ENCODE measurements around the gene PIR. TPM values are rescaled to one million over a fixed set of nuclear protein-coding genes. Genes with fewer than 3 reads are reported as not detected.

PIR gene
- total RNA-seq, 1 experiment from 2014 or later = 17.1 TPM

DNA sequence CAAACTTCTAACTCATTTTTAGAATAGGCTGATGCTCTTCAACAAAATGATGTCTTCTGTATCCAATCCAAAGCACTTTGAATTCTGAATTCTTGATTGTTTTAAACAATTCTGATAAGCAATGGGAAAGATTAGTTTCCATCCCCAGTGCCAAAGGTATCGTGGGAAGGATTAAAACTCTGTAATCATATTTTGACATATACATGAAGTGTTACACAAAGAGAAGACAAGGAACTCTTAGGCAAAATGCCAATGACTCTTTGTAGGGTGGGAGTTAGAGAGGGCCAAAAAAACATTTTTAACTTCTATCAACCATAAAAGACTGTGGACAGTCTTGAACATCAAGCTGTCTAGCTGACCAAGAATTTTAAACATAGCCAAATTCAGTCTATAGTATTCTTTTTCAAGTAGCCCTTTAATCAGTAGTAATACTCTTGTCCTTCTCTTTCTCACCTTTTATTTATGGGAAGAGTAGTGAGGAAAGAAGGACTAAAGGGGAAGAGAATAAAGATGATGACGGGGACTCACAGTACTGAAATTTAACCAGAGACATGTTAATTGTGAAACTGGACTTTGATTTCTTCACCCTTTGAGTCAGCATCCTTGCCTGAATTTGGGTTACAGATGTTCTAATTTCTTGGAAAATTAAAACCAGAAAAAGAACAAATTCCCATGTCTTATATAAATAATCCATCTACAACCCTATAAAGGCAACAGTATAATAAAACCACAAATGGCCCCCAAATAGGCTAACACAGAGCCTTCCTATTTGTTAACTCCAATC, 57.1 kb downstream of the PIR start (continued):
- no peak for TF ChIP-seq E2F5 (CRISPR knock-in tag; IDR thresholded peaks at IDR 0.05)

DNA sequence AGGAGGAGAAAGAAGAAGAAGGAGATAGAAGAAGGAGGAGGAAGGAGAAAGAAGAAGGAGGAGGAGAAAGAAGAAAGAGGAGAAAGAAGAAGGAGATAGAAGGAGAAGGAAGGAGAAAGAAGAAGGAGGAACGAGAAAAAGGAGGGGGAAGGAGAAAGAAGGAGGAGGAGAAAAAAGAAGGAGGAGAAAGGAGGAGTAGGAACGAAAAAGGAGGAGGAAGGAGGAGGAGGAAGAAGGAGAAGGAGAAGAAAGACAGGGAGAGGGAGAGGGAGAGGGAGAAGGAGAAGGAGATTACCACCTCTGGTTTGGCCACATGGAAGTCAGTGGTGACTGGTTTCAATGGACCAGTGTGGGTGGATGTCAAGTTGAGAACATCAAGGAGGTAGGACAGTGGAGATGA, 58.9 kb downstream of the PIR start:
- ATAC-seq = no peak
- Mint-ChIP-seq H3K27ac (no peak overlapping the region), H3K4me3 (no peak overlapping the region), H3K27me3 (ENCODE audit: low read depth) (peaks cover 5% of the 10 kb centered on the region; the same call in 1 of the 2 replicates), H3K4me1 (no peaks in the 10 kb centered on the region), H3K9me3 (no peaks in the 10 kb centered on the region), H3K36me3 (no peaks in the 10 kb centered on the region)
- TF ChIP-seq ZNF317 (CRISPR knock-in tag; IDR thresholded peaks at IDR 0.05; ENCODE audit: borderline replicate concordance, low read depth) (no peak), FOXP1 (CRISPR knock-in tag; IDR thresholded peaks at IDR 0.05; ENCODE audit: borderline replicate concordance) (no peak)
- ChIA-PET POLR2A (no interaction called here), CTCF (no interaction called here)
- DNase-seq (ENCODE audit: low spot score) = no peak

DNA sequence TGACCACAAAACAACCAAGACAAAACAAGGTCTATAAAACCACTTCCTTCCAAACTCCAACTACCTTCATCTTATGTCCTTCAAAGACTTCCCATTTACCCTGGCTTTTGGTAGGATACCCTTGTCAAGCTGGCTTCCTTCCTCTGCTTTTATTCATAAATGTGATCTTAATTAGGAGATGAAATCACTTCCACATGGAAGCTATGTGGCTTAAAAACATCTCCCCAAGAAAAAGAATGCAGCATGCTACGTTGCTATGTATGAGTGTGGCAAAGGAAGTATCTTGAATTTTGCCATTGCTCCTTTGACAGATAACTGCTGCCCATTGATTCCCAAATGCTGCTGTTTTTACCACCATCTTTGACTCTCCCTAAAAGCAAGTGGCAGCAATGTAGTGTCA, 62.5 kb downstream of the PIR start:
- TF ChIP-seq AR (CRISPR knock-in tag; IDR thresholded peaks at IDR 0.05) = no peak
- TF ChIP-seq, protein P1, sequence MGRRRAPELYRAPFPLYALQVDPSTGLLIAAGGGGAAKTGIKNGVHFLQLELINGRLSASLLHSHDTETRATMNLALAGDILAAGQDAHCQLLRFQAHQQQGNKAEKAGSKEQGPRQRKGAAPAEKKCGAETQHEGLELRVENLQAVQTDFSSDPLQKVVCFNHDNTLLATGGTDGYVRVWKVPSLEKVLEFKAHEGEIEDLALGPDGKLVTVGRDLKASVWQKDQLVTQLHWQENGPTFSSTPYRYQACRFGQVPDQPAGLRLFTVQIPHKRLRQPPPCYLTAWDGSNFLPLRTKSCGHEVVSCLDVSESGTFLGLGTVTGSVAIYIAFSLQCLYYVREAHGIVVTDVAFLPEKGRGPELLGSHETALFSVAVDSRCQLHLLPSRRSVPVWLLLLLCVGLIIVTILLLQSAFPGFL (CRISPR knock-in tag; IDR thresholded peaks at IDR 0.05; ENCODE audit: borderline replicate concordance) = no peak
- TF ChIP-seq IRF2 (CRISPR knock-in tag; IDR thresholded peaks at IDR 0.05; ENCODE audit: borderline replicate concordance, low read depth) = no peak
- H3K4me3 Mint-ChIP-seq = no peak overlapping the region
- ChIA-PET CTCF (no interaction called here), POLR2A (interaction anchor here (0.6 kb wide), 1 partner anchor 84 kb away, joined by 3 read pairs; no protein-coding TSS in a partner anchor)
- DNase-seq (ENCODE audit: low spot score) = no peak
- ATAC-seq = no peak
- no peaks in the 10 kb centered on the region for H3K36me3 Mint-ChIP-seq
- peaks cover 5% of the 10 kb centered on the region; the same call in 1 of the 2 replicates for H3K27me3 Mint-ChIP-seq (ENCODE audit: low read depth)
- H3K4me1 Mint-ChIP-seq = no peaks in the 10 kb centered on the region
- no peaks in the 10 kb centered on the region for H3K9me3 Mint-ChIP-seq
- H3K27ac Mint-ChIP-seq = no peak overlapping the region

GRCh38 chrX:15430076-15430475, 63.1 kb downstream of the PIR start:
- no peaks in the 10 kb centered on the region for H3K9me3 Mint-ChIP-seq
- no peak overlapping the region for H3K27ac Mint-ChIP-seq
- CTCF ChIA-PET = no interaction called here
- no peak for DNase-seq (ENCODE audit: low spot score)
- POLR2A ChIA-PET = no interaction called here
- H3K4me3 Mint-ChIP-seq = no peak overlapping the region
- H3K27me3 Mint-ChIP-seq (ENCODE audit: low read depth) = peaks cover 5% of the 10 kb centered on the region; the same call in 1 of the 2 replicates
- H3K4me1 Mint-ChIP-seq = no peaks in the 10 kb centered on the region
- no peak for ATAC-seq
- H3K36me3 Mint-ChIP-seq = no peaks in the 10 kb centered on the region
- TF ChIP-seq NFYB (CRISPR knock-in tag; conservative IDR thresholded peaks at IDR 0.05; ENCODE audit: low read depth) (no peak), ZNF416 (CRISPR knock-in tag; IDR thresholded peaks at IDR 0.05) (no peak), ATF3 (CRISPR knock-in tag; conservative IDR thresholded peaks at IDR 0.05) (no peak), SMAD3 (CRISPR knock-in tag; IDR thresholded peaks at IDR 0.05; ENCODE audit: borderline replicate concordance) (no peak), HMGA2 (CRISPR knock-in tag; IDR thresholded peaks at IDR 0.05) (no peak), ZNF425 (CRISPR knock-in tag; conservative IDR thresholded peaks at IDR 0.05) (no peak), RELA (CRISPR knock-in tag; IDR thresholded peaks at IDR 0.05; ENCODE audit: borderline replicate concordance) (no peak), ZNF138 (CRISPR knock-in tag; conservative IDR thresholded peaks at IDR 0.05) (no peak), TEAD4 (CRISPR knock-in tag; IDR thresholded peaks at IDR 0.05) (no peak)
- TF ChIP-seq, protein P2, sequence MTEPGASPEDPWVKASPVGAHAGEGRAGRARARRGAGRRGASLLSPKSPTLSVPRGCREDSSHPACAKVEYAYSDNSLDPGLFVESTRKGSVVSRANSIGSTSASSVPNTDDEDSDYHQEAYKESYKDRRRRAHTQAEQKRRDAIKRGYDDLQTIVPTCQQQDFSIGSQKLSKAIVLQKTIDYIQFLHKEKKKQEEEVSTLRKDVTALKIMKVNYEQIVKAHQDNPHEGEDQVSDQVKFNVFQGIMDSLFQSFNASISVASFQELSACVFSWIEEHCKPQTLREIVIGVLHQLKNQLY (CRISPR knock-in tag; IDR thresholded peaks at IDR 0.05) = no peak
- TF ChIP-seq, protein P1 (CRISPR knock-in tag; IDR thresholded peaks at IDR 0.05; ENCODE audit: borderline replicate concordance) = no peak
- TF ChIP-seq, protein P3, sequence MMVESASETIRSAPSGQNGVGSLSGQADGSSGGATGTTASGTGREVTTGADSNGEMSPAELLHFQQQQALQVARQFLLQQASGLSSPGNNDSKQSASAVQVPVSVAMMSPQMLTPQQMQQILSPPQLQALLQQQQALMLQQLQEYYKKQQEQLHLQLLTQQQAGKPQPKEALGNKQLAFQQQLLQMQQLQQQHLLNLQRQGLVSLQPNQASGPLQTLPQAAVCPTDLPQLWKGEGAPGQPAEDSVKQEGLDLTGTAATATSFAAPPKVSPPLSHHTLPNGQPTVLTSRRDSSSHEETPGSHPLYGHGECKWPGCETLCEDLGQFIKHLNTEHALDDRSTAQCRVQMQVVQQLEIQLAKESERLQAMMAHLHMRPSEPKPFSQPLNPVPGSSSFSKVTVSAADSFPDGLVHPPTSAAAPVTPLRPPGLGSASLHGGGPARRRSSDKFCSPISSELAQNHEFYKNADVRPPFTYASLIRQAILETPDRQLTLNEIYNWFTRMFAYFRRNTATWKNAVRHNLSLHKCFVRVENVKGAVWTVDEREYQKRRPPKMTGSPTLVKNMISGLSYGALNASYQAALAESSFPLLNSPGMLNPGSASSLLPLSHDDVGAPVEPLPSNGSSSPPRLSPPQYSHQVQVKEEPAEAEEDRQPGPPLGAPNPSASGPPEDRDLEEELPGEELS (CRISPR knock-in tag; IDR thresholded peaks at IDR 0.05) = no peak

All from WTC11 (cell line).